NCI-H146 (cell line): ENCODE results near the gene HYI.
A peak's percentile ranks its signal among the peaks of the same experiment; 100 is the strongest.
"Not testable (repeated sequence)": the region's sequence is repeated elsewhere in the genome, so short reads cannot be mapped to it uniquely, and the experiment has no call there.

ENCODE experiments used
- DNase-seq: peaks from one replicate; lab custom pipeline; 2025; lab: John Stamatoyannopoulos, UW

Gene HYI

GRCh38 chr1:43453442-43454269 lies at the start of gene HYI:
HYI (minus strand) TSS chr1:43453931; CDS start chr1:43453793, 138 bp downstream.
- DNase-seq, result peak; percentile 78

DNA sequence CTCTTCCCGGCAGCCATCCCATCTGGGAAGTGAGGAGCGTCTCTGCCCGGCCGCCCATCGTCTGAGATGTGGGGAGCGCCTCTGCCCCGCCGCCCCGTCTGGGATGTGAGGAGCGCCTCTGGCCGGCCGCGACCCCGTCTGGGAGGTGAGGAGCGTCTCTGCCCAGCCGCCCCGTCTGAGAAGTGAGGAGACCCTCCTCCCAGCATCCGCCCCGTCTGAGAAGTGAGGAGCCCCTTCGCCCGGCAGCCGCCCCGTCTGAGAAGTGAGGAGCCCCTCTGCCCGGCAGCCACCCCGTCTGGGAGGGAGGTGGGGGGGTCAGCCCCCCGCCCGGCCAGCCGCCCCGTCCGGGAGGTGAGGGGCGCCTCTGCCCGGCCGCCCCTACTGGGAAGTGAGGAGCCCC lies 48.1 kb upstream of the HYI start:
- DNase-seq, result not testable (repeated sequence)

DNA sequence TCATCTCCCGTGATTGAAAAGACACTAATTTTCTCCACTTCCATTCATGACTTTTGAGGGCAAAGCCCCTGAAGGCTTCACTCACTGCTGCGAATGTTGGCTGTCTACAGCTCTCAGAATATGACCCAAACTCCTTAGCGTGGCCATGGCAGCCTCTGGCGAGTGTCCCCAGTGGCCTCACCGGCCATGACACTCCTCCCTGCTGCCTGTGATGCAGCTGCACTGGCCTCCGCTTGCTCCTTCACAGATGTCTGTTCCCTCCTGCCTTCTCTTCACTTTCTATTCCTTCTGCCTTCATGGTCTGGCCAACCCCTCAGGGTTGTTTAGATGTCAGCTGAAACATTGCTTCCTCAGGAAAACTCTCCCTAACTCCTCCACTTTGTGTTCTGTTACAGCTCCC lies 46.2 kb upstream of the HYI start:
- DNase-seq, result no peak

DNA sequence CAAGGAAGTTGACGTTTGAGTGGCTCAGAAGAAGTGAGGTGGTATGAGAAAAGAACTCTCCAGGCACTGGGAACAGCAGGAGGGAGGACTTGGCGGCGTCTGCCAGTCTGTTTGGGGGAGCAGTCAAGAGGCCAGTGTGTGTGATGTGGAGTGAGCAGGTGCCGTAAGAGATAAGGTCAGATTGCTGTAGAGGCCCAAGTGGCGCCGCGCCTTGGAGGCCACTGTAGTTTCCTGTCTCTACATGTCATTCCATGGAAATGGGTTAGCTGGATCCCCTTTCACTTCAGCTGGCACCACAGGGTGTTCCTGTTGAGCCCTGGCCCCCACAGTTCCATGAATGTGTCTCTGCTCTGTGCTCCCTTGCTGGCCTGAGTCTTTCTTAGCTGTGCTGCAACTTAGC lies 41.5 kb upstream of the HYI start:
- DNase-seq, result no peak

- no peak for DNase-seq
Observed at GRCh38 chr1:43493661-43494450, 40.1 kb upstream of the HYI start.

DNA sequence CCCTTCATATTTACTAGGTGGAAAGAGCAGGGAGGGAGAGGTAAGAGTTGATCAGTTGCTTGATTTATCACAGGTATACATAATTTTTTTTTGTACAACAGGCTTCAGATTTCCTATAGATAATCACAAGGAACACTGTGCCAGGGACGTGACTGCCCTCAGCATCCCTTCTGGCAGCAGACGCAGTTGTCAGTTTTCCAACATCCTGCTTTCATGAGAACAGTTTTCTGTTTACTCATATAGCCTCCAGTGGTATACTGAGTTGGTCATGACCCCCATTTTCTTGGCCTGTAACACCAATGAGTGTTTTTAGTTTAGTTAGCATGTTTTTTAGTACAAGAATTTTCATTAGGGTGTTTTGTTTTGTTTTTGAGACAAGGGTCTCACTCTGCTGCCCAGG lies 39.1 kb upstream of the HYI start:
- no peak for DNase-seq

DNA sequence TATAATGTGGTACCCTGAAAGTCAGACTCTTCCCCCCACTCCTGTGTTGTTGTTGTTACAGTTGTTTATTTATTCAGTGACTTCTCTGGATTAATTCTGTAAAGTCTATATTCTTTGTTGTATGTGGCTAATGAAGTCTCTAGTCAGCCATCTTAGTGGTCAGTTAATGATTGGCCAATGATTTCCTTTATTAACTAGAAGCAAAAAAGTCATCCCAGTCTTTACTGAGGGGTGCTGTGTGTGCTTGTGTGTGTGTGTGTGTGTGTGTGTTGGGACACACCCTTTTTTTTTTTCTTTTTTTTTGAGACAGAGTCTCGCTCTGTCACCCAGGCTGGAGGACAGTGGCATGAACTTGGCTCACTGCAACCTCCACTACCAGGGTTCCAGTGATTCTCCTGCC lies 37.3 kb upstream of the HYI start:
- DNase-seq, result no peak

DNA sequence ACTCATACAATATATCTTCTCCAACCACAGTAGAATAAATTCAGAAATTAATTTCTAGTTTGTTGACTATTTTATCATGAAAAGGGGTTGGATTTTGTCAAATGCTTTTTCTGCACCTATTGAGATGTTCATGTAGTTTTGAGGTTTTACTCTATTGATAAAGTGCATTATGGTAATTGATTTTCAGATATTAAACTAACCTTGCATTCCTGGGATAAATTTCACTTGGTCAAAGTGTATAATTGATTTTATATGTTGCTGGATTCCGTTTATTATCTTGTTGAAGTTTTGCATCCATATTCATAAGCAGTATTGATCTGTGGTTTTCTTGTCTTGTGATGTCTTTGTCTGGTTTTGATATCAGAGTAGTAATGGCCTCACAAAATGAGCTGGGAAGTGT lies 34.4 kb upstream of the HYI start:
- DNase-seq, result no peak

DNA sequence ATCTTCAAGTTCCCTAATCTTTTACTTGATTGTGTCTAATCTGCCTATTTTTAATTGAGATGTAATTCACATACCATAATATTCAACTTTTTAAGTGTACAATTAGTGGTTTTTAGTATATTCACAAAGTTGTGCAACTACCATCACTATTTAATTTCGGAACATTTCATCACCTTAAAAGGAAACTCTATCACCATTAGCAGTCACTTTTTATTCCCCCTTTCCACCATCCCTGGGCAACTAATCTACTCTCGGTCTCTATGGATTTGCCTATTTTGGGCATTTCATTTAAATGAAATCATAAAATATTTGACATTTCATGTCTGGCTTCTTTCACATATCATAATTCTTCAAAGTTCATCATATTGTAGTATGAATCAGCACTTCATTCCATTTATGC lies 30.6 kb upstream of the HYI start:
- DNase-seq, result no peak

DNA sequence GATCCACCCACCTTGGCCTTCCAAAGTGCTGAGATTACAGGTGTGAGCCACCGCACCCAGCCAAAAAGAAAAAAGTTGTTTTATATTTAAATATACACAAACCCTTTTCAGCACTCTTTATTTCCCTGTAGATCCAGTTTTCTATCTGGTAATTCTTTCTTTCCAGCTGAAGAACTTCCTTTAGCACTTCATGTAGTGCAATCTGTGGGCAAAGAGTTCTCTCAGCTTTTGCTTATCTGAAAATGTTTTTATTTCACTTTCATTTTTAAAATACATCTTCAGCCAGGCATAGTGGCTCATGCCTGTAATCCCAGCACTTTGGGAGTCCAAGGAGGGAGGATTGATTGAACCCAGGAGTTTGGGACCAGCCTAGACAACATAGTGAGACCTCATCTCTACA lies 28.5 kb upstream of the HYI start:
- DNase-seq, result no peak

DNA sequence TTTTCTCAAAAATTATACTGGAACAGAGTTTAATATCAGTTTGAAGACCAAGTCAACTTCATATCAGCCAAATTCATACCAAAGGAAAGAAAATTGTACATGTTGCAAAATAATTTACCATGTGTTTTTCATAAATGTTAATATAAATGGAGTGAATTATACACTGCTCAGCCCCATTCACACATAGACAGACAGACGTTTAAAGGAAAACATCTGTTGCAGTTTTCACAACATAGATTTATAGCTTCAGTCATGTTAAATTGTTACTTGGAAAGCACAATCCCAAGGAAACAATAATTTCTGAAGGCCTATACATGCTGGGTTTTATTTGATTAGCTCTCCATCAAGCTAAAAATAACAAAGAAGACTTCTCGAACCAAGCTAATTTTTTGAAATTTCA lies 27.8 kb upstream of the HYI start:
- DNase-seq, result no peak

DNA sequence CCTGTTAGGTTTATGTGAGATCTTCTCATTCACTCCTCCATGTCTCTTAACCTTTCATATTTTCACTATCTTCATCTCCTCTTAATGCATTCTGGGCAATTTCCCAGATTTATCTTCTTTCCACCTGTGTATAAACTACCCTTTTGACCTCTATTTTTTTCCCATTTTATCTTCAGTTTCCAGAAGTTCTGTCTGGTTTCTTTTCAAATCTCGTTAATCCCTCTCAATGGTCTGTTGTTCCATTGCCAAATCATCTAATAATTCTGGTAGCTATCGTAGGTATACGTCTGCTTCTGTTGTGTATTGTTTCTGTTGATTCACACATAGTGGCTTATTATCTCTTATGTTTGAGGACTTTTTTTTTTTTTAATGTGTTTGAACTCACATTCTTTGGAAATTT lies 25.7 kb upstream of the HYI start:
- DNase-seq, result no peak

DNA sequence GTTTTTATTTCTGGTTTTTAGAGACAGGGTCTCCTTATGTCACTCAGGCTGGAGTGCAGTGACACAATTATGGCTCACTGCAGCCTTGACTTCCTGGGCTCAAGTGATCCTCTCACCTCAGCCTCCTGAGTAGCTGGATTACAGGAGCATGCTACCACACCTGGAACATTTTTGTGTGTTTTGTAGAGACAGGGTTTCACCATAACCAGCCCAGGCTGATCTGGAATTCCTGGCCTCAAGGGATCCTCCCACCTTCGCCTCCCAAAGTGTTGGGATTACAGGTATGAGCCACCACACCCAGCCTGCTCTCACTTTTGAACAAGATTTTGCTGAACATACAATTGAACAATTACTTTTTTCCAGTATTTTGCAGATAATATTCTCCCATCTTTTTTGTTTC lies 24.0 kb upstream of the HYI start:
- DNase-seq, result no peak

- not testable (repeated sequence) for DNase-seq
Observed at GRCh38 chr1:43475611-43476401, 22.1 kb upstream of the HYI start.

DNA sequence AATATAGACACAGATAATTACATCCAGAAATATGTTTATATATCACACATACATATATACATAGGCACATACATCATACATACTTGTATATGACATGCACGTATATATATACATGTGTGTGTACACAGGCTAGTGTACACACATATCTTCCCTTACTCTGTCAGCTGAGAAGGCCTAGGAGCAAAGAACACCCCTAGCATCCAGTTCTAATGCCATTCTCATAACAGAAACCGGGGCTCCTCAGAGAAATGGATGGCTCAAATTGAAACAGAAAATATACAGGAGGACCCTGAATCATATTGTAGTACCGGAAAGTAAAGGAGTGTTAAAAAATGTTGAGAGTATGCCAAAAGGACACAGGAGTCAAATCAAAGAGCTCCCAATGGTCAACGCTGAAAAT lies 19.7 kb upstream of the HYI start:
- no peak for DNase-seq

GRCh38 chr1:43472463-43473151 lies 18.9 kb upstream of the HYI start:
- peak; percentile 16 for DNase-seq

- DNase-seq, result no peak
Observed at GRCh38 chr1:43472087-43472462, 18.3 kb upstream of the HYI start.

- no peak for DNase-seq
Observed at GRCh38 chr1:43469932-43470331, 16.2 kb upstream of the HYI start.

- DNase-seq, result no peak
Observed at GRCh38 chr1:43468414-43468813, 14.7 kb upstream of the HYI start.

- DNase-seq, result no peak
Observed at GRCh38 chr1:43466403-43466802, 12.7 kb upstream of the HYI start.

DNA sequence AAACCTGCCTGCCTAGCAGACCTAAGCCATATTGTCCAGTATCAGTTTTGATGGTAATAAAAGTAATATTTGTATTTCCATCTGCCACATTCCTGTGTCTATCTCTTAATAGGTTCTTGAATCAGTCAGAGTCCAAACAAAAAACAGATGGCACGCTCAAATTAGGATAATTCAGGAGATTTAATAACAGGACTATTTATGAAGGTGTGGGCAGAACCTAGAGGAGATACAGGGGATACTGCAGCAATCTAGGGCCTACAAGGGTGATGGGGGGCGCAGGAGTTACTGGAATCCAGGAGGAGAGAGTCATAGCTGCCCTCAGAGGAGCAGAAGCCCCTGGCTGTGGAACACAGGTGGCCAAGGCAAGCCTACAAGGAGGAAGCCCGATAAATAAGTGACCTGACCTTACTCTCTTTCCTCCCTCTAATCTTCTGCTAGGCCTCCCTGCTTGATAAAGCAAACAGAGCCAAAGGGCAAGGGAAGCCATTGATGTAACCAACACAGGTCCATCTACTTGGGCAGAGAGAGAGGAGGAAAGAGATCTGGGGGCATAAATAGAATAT lies 11.9 kb upstream of the HYI start:
- no peak for DNase-seq
